SIG-M5 treated with dmso at 0.1 percent for 504 hours (cell line): Measurements from ENCODE around the gene FCGR2B.
"Not testable (repeated sequence)": the region's sequence is repeated elsewhere in the genome, so short reads cannot be mapped to it uniquely, and the experiment has no call there.

ENCODE experiments used
- DNase-seq: peaks from one replicate; lab custom pipeline; 2025; ENCODE audit not compliant: unreplicated experiment; lab: John Stamatoyannopoulos, UW

FCGR2B gene

GRCh38 chr1:161662684-161663339 lies at the start of gene FCGR2B:
TSS of gene FCGR2B (plus strand) at chr1:161663143. CDS start at chr1:161663242, 99 bp downstream.
- DNase-seq: not testable (repeated sequence)

GRCh38 chr1:161616417-161616816 lies 46.5 kb upstream of the FCGR2B start:
- DNase-seq: not testable (repeated sequence)

DNA sequence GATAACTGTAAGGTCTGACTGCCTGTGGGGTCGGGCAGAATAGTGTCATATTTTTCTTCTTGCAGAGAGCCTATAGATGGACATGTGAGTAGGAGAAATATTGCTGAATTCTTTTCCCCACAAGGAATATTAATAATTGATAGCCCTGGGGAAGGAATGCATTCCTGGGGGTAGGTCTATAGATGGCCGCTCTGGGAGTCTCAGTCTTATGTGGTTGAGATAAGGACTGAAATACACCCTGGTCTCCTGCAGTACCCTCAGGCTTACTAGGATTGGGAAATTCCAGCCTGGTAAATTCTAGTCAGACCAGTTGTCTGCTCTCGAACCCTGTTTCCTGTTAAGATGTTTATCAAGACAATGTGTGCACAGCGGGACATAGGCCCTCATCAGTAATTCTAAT lies 44.4 kb upstream of the FCGR2B start:
- DNase-seq: not testable (repeated sequence)

DNA sequence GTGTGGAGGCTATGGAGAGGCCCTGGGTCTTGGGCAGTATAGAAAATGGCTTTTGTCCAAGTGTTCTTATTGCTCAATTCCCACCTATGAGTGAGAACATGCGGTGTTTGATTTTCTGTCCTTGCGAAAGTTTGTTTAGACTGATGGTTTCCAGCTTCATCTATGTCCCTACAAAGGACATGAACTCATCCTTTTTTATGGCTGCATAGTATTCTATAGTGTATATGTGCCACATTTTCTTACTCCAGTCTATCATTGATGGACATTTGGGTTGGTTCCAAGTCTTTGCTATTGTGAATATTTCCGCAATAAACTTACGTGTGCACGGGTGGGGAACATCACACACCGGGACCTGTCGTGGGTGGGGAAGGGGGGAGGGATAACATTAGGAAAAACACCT lies 42.5 kb upstream of the FCGR2B start:
- not testable (repeated sequence) for DNase-seq

- DNase-seq: not testable (repeated sequence)
These were observed 41.6 kb upstream of the FCGR2B start for GRCh38 chr1:161621181-161622000.

GRCh38 chr1:161622054-161622453 lies 40.9 kb upstream of the FCGR2B start:
- not testable (repeated sequence) for DNase-seq

DNA sequence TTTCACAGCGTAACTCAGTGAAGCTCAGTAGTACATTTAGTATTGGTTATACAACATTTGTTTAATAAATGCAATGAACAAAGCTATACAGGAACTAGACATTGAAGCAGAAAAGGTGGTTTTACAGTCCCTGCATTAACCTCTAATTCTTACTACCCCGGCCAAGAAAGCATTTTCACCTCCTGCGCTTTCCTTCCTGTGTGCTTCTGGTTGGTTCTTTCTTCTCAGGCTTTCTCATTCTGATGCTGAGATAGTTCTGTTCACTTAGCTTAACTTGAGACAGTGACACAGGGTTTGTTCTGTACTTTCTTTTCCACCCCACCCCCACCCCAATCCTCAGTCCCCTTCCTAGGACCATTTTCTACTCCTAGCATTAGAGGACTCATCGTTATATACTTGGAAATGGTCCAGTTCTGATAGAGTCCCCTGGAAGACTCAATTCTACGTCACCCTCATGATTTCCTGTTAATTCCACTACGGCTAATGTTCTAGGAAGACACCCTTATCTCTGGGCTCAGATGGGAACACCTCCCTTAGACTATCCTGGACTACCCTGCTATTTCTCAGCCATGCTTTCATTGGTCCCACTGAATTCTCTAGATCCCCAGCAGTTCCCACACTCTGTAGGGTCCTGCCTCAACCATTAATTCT lies 39.4 kb upstream of the FCGR2B start:
- DNase-seq: not testable (repeated sequence)

- DNase-seq: not testable (repeated sequence)
These were observed 38.3 kb upstream of the FCGR2B start for GRCh38 chr1:161624605-161625004.

DNA sequence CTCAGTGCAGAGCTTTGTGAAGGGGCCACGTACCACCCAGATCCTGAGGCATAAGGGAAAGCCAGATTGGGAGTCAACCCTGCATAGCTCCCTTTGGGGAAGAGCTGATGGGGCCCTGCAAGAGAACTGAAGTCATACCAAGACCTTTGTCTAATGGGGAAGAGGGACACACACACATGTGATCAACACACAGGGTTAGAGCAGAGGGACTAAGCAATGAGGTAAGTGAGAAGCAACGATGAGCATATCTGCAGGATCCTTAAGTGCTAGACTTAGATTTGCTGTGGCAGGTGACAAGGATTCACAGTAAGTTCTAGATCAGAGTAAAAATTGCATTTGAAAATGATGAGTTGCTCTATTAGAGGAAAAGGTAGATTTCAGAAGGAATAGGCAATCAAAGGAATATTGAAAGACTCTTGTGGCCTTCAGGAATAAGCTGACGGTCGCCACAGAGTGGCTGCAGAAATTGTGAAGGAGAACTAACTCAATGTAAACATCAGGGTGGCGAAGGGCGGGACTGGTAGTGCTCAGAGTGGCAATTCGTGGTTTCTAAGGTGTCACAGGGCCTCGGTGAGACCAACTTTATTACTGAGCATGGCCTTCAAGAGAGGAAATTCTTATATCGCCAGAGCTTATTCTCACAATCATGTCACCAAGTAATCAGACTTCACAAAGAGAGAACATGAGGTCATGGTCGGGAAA lies 36.3 kb upstream of the FCGR2B start:
- not testable (repeated sequence) for DNase-seq

- not testable (repeated sequence) for DNase-seq
These were observed 32.7 kb upstream of the FCGR2B start for GRCh38 chr1:161630128-161630742.

DNA sequence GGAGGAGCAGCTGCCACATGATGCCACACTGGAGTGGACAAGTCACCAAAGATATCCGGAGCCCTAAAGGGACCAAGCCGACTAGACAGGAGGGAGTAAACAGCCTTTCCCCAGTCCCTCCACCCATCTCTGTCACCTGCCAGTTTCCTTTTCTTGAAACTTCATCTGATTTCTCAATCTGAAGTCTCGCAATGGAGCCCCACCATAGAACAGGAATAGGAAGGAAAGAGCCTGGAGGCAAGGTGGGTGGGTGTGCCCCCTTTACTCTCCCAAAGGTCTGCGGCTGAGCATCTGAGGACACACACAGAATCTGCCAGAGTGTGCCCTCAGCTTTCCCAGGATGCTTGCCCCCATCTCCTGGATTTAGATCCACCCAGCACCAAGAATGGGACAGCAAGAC lies 31.9 kb upstream of the FCGR2B start, which contains the start of gene FCGR3B:
TSS of gene FCGR3B (minus strand) at position 101 of the 400 bp plus-strand sequence. CDS start at position 19, 82 bp downstream.
- DNase-seq: no peak

DNA sequence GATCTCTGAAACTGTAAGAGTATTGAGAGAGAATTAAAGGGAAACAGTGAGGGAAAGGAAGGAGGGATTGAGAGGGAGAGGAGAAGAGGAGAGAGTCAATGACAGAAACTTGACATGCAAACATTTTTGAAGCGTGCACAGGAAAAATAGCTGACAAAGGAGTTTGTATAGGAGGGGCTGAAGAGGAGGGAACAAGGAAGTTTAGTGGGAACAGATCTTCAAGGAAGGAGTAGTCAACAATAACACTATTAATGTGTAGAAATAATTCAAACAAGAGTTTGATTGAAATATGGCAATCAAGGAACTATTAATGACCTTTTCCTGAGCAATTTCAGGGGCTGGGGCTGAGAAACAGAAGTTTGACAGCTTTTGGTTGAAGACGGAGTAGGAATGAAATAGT lies 27.9 kb upstream of the FCGR2B start:
- DNase-seq: not testable (repeated sequence)

- DNase-seq: not testable (repeated sequence)
These were observed 26.7 kb upstream of the FCGR2B start for GRCh38 chr1:161636189-161636782.

- DNase-seq: not testable (repeated sequence)
These were observed 26.0 kb upstream of the FCGR2B start for GRCh38 chr1:161636976-161637375.

DNA sequence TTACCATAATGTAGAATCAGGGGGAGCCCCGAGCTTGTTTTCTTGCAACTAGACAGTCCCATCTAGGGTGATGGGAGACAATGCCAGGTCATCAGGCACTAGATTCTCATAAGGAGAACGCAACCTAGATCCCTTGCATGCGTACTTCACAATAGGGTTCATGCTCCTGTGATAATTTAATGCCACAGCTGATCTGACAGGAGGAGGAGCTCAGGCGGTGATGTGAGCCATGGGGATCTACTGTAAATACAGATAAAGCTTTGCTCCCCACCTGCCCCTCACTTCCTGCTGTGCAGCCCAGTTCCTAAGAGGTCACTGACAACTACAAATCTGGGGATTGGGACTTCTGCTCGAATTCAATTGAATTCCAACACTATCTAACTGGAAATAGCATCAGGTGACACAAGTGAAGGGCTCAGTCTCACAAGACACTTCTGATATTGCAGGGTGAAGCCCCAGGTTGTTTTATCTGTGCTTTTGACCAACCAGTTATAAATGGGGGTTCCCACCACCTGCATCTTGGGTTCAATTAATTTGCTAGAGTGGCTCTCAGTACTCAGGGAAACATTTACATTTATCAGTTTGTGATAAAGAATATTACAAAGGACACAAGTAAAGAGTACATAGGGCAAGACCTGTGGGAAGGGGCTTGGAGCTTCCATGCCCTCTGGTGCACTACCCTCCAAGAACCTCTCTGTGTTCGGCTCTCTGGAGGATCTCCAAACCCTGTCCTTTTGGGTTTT lies 24.5 kb upstream of the FCGR2B start:
- DNase-seq: not testable (repeated sequence)

GRCh38 chr1:161639203-161639602 lies 23.7 kb upstream of the FCGR2B start:
- DNase-seq: not testable (repeated sequence)

DNA sequence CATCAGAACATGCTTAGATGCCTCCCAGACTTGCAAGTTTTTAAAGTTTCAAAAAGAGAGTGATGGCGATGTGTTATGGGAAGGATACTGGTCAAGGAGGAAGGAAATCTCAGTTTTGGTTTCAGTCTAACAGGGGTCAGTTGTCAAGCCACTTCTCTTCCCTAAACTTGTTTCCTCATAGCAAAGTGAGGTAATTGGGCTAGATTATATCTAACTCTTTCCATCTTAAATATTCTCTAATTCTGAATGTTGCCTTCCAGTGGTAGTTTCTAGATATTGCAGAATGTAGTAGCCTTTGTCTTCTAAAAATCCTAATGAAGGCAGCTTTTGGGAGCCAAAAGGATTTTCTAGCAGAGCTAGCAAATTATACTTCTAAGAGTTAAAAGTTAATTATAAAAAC lies 20.2 kb upstream of the FCGR2B start:
- peak; percentile 74 for DNase-seq

GRCh38 chr1:161643481-161644208 lies 19.3 kb upstream of the FCGR2B start:
- DNase-seq: peak; percentile 54

- not testable (repeated sequence) for DNase-seq
These were observed 18.1 kb upstream of the FCGR2B start for GRCh38 chr1:161644855-161645254.
